Neural crest cell (in vitro differentiated cells): ENCODE data around the gene SLC6A19. TPM values are rescaled to one million over a fixed set of nuclear protein-coding genes. Genes with fewer than 3 reads are reported as not detected.
A peak's percentile ranks its signal among the peaks of the same experiment; 100 is the strongest.

Experiments used
- DNase-seq: peaks from one replicate; pipeline ENCODE4 v3.0.0; 2021; ENCODE audit warnings: low read depth, mixed read lengths, low spot score
- H3K27ac Mint-ChIP-seq: one replicate; pipeline ENCODE4 v1.8.0; 2021; ENCODE audit warnings: mild to moderate bottlenecking, mixed read lengths; ENCODE audit not compliant: unreplicated experiment
- H3K27me3 Mint-ChIP-seq: 2 replicates; pipeline ENCODE4 v1.8.0; 2021; ENCODE audit warnings: low read depth, mild to moderate bottlenecking, mixed read lengths
- H3K36me3 Mint-ChIP-seq: 2 replicates; pipeline ENCODE4 v1.8.0; 2021; ENCODE audit warnings: low read depth, mild to moderate bottlenecking, mixed read lengths
- H3K4me1 Mint-ChIP-seq: 2 replicates; pipeline ENCODE4 v1.8.0; 2021; ENCODE audit warnings: mixed read lengths
- H3K4me3 Mint-ChIP-seq: one replicate; pipeline ENCODE4 v1.8.0; 2021; ENCODE audit warnings: mild to moderate bottlenecking, mixed read lengths
- H3K9me3 Mint-ChIP-seq: 2 replicates; pipeline ENCODE4 v1.8.0; 2021; ENCODE audit warnings: mixed read lengths
- CTCF ChIP-seq: fragments of 200-600 bp; sonication (generic); conservative IDR thresholded peaks from 2 replicates; pipeline ENCODE4 v1.5.0; 2021; ENCODE audit warnings: antibody characterized with exemption, mild to moderate bottlenecking
- total RNA-seq: library from RNA; stranded (reverse); gene quantifications from 2 replicates; pipeline ENCODE4 v1.2.1, GENCODE V29; 2021

The SLC6A19 gene
- total RNA-seq, 1 donor from 2014 or later = not detected

GRCh38 chr5:1199340-1199648 lies 2.1 kb upstream of the SLC6A19 start:
- TF ChIP-seq CTCF = no peak
- H3K36me3 Mint-ChIP-seq = no peaks in the 10 kb centered on the region

GRCh38 chr5:1199649-1200494 lies 1.5 kb upstream of the SLC6A19 start:
- Mint-ChIP-seq H3K36me3 (no peaks in the 10 kb centered on the region), H3K4me3 (no peak overlapping the region), H3K27me3 (peaks cover 6% of the 10 kb centered on the region), H3K4me1 (peaks cover 7% of the 10 kb centered on the region), H3K9me3 (peaks cover 4% of the 10 kb centered on the region), H3K27ac (no peak overlapping the region)
- DNase-seq = peak; percentile 36
- no peak for TF ChIP-seq CTCF

More at GRCh38 chr5:1199340-1199648, 2.1 kb upstream of the SLC6A19 start:
- Mint-ChIP-seq H3K4me1 (peaks cover 3% of the 10 kb centered on the region), H3K27me3 (peaks cover 6% of the 10 kb centered on the region), H3K9me3 (peaks cover 4% of the 10 kb centered on the region), H3K4me3 (no peak overlapping the region), H3K27ac (no peak overlapping the region)
- no peak for DNase-seq

GRCh38 chr5:1200495-1201326 lies 684 bp upstream of the SLC6A19 start:
- Mint-ChIP-seq H3K27ac (no peak overlapping the region), H3K4me1 (peaks cover 12% of the 10 kb centered on the region), H3K27me3 (peaks cover 11% of the 10 kb centered on the region), H3K36me3 (no peaks in the 10 kb centered on the region), H3K4me3 (no peak overlapping the region), H3K9me3 (peaks cover 4% of the 10 kb centered on the region)
- TF ChIP-seq CTCF = no peak
- DNase-seq = no peak

- Mint-ChIP-seq H3K4me1 (peaks cover 8% of the 10 kb centered on the region), H3K27me3 (peaks cover 8% of the 10 kb centered on the region), H3K4me3 (no peak overlapping the region), H3K27ac (no peak overlapping the region), H3K36me3 (no peaks in the 10 kb centered on the region), H3K9me3 (no peaks in the 10 kb centered on the region)
- no peak for DNase-seq
- TF ChIP-seq CTCF = no peak
Measured at GRCh38 chr5:1202026-1202797, 817 bp downstream of the SLC6A19 start.

- no peak overlapping the region for H3K4me3 Mint-ChIP-seq
- H3K9me3 Mint-ChIP-seq = no peaks in the 10 kb centered on the region
- no peak for TF ChIP-seq CTCF
- no peak overlapping the region for H3K27ac Mint-ChIP-seq
- no peak for DNase-seq
- H3K27me3 Mint-ChIP-seq = peaks cover 8% of the 10 kb centered on the region
- no peaks in the 10 kb centered on the region for H3K36me3 Mint-ChIP-seq
- H3K4me1 Mint-ChIP-seq = peaks cover 8% of the 10 kb centered on the region
Measured at GRCh38 chr5:1202798-1203185, 1.4 kb downstream of the SLC6A19 start.
